Measurements from ENCODE around the gene BLOC1S6. TPM values are rescaled to one million over a fixed set of nuclear protein-coding genes. Genes with fewer than 3 reads are reported as not detected.

Gene BLOC1S6
- total and polyA plus RNA-seq, 9 of the 15 experiments (the other 6 are each of a cell fraction or from before 2014, with no cell fraction given) = 18.2 to 72.4 (median 38.4) TPM

DNA sequence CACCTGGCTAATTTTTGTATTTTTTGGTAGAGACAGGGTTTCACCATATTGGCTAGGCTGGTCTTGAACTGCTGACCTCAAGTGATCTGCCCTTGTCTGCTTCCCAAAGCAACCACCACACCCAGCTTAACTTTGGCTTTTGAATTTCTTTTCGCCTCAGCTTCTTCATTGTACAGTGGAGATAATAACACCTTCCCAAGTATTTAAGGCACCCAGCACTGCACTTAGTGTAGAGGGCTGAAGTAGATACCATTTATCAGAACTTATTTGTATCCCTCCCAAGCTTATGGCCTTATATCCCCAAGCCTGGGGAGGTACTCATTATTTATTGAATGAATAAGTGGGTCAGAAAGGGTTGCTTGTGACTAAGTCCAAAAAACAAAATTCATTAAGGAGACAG is 50.0 kb downstream of the BLOC1S6 start:
- Histone ChIP-seq H3K4me2 (ENCODE audit: insufficient read depth, low read length) (no peak overlapping the region; the same call in 1 of the 2 replicates), H4K20me1 (replicated peaks; ENCODE audit: control insufficient read depth, insufficient read depth, low read length) (no peaks in the 10 kb centered on the region), H3K9ac (ENCODE audit: insufficient read depth in 1 of 2, low read depth in 2 of 2, low read length in 2 of 2) (no peak overlapping the region; a peak in 1 of 4 replicates), H2AFZ (ENCODE audit: low read depth, low read length) (peak overlapping the region; percentile 54), H3K27ac (ENCODE audit: extremely low read depth, low read depth, low read length) (peak overlapping the region; percentile 43; the same call in 1 of the 3 replicates), H3K27me3 (ENCODE audit: control insufficient read depth in 2 of 2, insufficient read depth in 2 of 2, low read length in 2 of 2) (peaks cover 8 to 20% of the 10 kb centered on the region in 2 experiments; a peak in 4 of 5 replicates), H3K4me1 (replicated peaks in 1 of 2; ENCODE audit: control insufficient read depth in 2 of 2, insufficient read depth in 2 of 2, low read length in 2 of 2) (peaks cover 4 to 12% of the 10 kb centered on the region in 2 experiments; a peak in 3 of 5 replicates), H3K9me3 (replicated peaks; ENCODE audit: control insufficient read depth, insufficient read depth, low read depth, low read length) (no peaks in the 10 kb centered on the region), H3K79me2 (ENCODE audit: control insufficient read depth, insufficient read depth, low read length) (no peaks in the 10 kb centered on the region), H3K36me3 (ENCODE audit: control insufficient read depth, insufficient read depth, low read length) (no peaks in the 10 kb centered on the region), H3K9me1 (ENCODE audit: control insufficient read depth, insufficient read depth, low read length) (no peaks in the 10 kb centered on the region), H3K4me3 (no peak overlapping the region)
- BruUV-seq (replicated peaks) = no TSS peak
- FAIRE-seq (no peak), DNase-seq (ENCODE audit: extremely low read depth in 1 of 4, low spot score in 3 of 4) (peak in 1 of 4 experiments; percentile 9), ATAC-seq (peak; percentile 16; the same call in 2 of the 3 replicates)
- WGBS (ENCODE audit: insufficient coverage, low coverage, missing lambda C conversion rate) = 8% methylated on average over 1 of the region's 1 CpG
- POLR2A ChIA-PET = no interaction called here
- intact Hi-C loops (cut with micrococcal nuclease) = no loop called here
- in situ Hi-C loops (cut with MboI) = no loop called here
- CTCF ChIA-PET (ENCODE audit: low intra/inter-chr PET ratio) = no interaction called here
- TF ChIP-seq, protein P1, sequence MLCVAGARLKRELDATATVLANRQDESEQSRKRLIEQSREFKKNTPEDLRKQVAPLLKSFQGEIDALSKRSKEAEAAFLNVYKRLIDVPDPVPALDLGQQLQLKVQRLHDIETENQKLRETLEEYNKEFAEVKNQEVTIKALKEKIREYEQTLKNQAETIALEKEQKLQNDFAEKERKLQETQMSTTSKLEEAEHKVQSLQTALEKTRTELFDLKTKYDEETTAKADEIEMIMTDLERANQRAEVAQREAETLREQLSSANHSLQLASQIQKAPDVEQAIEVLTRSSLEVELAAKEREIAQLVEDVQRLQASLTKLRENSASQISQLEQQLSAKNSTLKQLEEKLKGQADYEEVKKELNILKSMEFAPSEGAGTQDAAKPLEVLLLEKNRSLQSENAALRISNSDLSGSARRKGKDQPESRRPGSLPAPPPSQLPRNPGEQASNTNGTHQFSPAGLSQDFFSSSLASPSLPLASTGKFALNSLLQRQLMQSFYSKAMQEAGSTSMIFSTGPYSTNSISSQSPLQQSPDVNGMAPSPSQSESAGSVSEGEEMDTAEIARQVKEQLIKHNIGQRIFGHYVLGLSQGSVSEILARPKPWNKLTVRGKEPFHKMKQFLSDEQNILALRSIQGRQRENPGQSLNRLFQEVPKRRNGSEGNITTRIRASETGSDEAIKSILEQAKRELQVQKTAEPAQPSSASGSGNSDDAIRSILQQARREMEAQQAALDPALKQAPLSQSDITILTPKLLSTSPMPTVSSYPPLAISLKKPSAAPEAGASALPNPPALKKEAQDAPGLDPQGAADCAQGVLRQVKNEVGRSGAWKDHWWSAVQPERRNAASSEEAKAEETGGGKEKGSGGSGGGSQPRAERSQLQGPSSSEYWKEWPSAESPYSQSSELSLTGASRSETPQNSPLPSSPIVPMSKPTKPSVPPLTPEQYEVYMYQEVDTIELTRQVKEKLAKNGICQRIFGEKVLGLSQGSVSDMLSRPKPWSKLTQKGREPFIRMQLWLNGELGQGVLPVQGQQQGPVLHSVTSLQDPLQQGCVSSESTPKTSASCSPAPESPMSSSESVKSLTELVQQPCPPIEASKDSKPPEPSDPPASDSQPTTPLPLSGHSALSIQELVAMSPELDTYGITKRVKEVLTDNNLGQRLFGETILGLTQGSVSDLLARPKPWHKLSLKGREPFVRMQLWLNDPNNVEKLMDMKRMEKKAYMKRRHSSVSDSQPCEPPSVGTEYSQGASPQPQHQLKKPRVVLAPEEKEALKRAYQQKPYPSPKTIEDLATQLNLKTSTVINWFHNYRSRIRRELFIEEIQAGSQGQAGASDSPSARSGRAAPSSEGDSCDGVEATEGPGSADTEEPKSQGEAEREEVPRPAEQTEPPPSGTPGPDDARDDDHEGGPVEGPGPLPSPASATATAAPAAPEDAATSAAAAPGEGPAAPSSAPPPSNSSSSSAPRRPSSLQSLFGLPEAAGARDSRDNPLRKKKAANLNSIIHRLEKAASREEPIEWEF (CRISPR knock-in tag; IDR thresholded peaks at IDR 0.05) = no peak
- TF ChIP-seq PRMT5 (CRISPR knock-in tag; IDR thresholded peaks at IDR 0.05) (no peak), SRSF1 (IDR thresholded peaks at IDR 0.05; ENCODE audit: low read depth, low read length) (no peak), NONO (IDR thresholded peaks at IDR 0.05; ENCODE audit: low read depth in 2 of 2, low read length in 1 of 2) (no peak), SMARCA4 (IDR thresholded peaks at IDR 0.05) (no peak), NR2F6 (CRISPR knock-in tag; IDR thresholded peaks at IDR 0.05) (no peak), CREBBP (IDR thresholded peaks at IDR 0.05; ENCODE audit: low read depth, low read length) (no peak), ZFP1 (CRISPR knock-in tag; IDR thresholded peaks at IDR 0.05) (no peak)
- TF ChIP-seq, protein P2, sequence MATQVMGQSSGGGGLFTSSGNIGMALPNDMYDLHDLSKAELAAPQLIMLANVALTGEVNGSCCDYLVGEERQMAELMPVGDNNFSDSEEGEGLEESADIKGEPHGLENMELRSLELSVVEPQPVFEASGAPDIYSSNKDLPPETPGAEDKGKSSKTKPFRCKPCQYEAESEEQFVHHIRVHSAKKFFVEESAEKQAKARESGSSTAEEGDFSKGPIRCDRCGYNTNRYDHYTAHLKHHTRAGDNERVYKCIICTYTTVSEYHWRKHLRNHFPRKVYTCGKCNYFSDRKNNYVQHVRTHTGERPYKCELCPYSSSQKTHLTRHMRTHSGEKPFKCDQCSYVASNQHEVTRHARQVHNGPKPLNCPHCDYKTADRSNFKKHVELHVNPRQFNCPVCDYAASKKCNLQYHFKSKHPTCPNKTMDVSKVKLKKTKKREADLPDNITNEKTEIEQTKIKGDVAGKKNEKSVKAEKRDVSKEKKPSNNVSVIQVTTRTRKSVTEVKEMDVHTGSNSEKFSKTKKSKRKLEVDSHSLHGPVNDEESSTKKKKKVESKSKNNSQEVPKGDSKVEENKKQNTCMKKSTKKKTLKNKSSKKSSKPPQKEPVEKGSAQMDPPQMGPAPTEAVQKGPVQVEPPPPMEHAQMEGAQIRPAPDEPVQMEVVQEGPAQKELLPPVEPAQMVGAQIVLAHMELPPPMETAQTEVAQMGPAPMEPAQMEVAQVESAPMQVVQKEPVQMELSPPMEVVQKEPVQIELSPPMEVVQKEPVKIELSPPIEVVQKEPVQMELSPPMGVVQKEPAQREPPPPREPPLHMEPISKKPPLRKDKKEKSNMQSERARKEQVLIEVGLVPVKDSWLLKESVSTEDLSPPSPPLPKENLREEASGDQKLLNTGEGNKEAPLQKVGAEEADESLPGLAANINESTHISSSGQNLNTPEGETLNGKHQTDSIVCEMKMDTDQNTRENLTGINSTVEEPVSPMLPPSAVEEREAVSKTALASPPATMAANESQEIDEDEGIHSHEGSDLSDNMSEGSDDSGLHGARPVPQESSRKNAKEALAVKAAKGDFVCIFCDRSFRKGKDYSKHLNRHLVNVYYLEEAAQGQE (IDR thresholded peaks at IDR 0.05; ENCODE audit: borderline replicate concordance) = no peak
- TF ChIP-seq, protein P2 (CRISPR knock-in tag; IDR thresholded peaks at IDR 0.05; ENCODE audit: low read depth) = no peak

All from K562 (cell line).